ENCODE data around the gene GPR156.

GRCh38 chr3:120265989-120266388 lies 19.0 kb downstream of the GPR156 start:
- TF ChIP-seq POLR2A (IDR thresholded peaks at IDR 0.05) (no peak), CTCF (IDR thresholded peaks at IDR 0.05) (no peak), EP300 (IDR thresholded peaks at IDR 0.05) (no peak)

All from tibial nerve (tissue), 4 donors.